Transverse colon (tissue), 4 donors: ENCODE measurements around the gene ZNF319. TPM values are rescaled to one million over a fixed set of nuclear protein-coding genes. Genes with fewer than 3 reads are reported as not detected.

Experiments
- DNase-seq: peaks from one replicate; pipeline ENCODE4 v3.0.0-alpha.2; 2019
- H3K27ac ChIP-seq, 4 donors: fragments of 200-600 bp; sonication (generic); 2 replicates each; pipeline ENCODE4 v1.5.1; 2016 to 2018; ENCODE audit warnings: inconsistent platforms in 4 of 4
- H3K27me3 ChIP-seq: fragments of 200-600 bp; sonication (generic); 2 replicates; pipeline ENCODE4 v1.5.1; 2017; ENCODE audit warnings: inconsistent platforms
- H3K36me3 ChIP-seq, 4 donors: fragments of 200-600 bp; sonication (generic); 2 replicates each; pipeline ENCODE4 v1.5.1; 2017 to 2019; ENCODE audit warnings: inconsistent platforms in 4 of 4
- H3K4me1 ChIP-seq, 4 donors: fragments of 200-600 bp; sonication (generic); 2 replicates each; pipeline ENCODE4 v1.5.1; 2017 to 2020; ENCODE audit warnings: inconsistent platforms in 4 of 4
- H3K4me3 ChIP-seq, 4 donors: fragments of 200-600 bp; sonication (generic); 1 replicate in 1 of 4; 2 replicates in 3 of 4; pipeline versions ENCODE4 v1.5.1 to v1.6.1; 2017 to 2019; ENCODE audit warnings: inconsistent platforms in 4 of 4
- H3K9me3 ChIP-seq, 2 donors: fragments of 200-600 bp; sonication (generic); 2 replicates each; pipeline ENCODE4 v1.5.1; 2017 to 2019; ENCODE audit warnings: inconsistent platforms in 2 of 2
- CTCF ChIP-seq, 5 experiments: fragments of 200-600 bp in 3 of 5; fragments of 450-650 bp in 2 of 5; sonication (generic) in 3 of 5; IDR thresholded peaks; 1 replicate in 2 of 5; 2 replicates in 3 of 5; pipeline ENCODE4 v1.5.1; 2016 to 2017; ENCODE audit warnings: antibody characterized with exemption in 5 of 5, inconsistent platforms in 3 of 5, mild to moderate bottlenecking in 2 of 5, moderate library complexity in 1 of 5
- EP300 ChIP-seq: sonication (generic); formaldehyde crosslinking; IDR thresholded peaks from one replicate; pipeline ENCODE4 v1.6.1; 2017; ENCODE audit warnings: antibody characterized with exemption, low read depth
- POLR2A ChIP-seq: fragments of 450-650 bp; IDR thresholded peaks from one replicate; pipeline ENCODE4 v1.6.1; 2016; ENCODE audit warnings: antibody characterized with exemption, mild to moderate bottlenecking, moderate library complexity
- POLR2AphosphoS5 ChIP-seq, 3 donors: sonication (generic); formaldehyde crosslinking; IDR thresholded peaks; one replicate each; pipeline ENCODE4 v1.6.1; 2016; ENCODE audit warnings: antibody characterized with exemption in 3 of 3
- WGBS, 2 donors: methylation state at CpG; one replicate each; pipeline ENCODE4 v1.1.5; 2018; ENCODE audit warnings: low coverage in 1 of 2; 5-methylcytosine and 5-hydroxymethylcytosine counted together
- in situ Hi-C, 4 donors: fragments of 200-750 bp; cut with MboI; loops; one replicate each; pipeline versions ENCODE4 v1.15.0 to v1.15.1; 2017; ENCODE audit warnings: low sequenced_read_pairs in 3 of 4, low pct_ligation_motif_present in 1 of 4, low pct_unique_long_range_greater_than_20kb in 1 of 4
- intact Hi-C: fragments of 100-400 bp; cut with DNase I; formaldehyde crosslinking; loops from one replicate; pipeline ENCODE4 v1.15.1; 2023; ENCODE audit warnings: low total_unique reads
- total RNA-seq, 4 donors: library from RNA; depleted of rRNA; stranded (reverse); fragments of >200 nt; gene quantifications; one replicate each; pipeline ENCODE4 v1.1.0, GENCODE V29; 2016

ZNF319 gene
- total RNA-seq, 4 donors from 2014 or later, result 6.4 to 11.6 (median 6.5) TPM

DNA sequence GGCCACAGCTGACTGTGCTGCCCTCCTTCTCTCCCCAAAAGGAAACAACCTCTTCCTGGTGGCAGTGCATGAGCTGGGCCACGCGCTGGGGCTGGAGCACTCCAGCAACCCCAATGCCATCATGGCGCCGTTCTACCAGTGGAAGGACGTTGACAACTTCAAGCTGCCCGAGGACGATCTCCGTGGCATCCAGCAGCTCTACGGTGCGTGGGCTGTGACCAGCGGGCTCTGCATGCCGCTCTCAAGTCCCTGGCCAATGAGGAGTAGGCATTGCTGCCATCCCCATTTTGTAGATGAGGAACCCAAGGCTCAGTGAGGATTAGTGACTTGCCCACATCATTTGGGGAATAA lies 40.0 kb upstream of the ZNF319 start:
- no peak for TF ChIP-seq POLR2AphosphoS5 (IDR thresholded peaks at IDR 0.05)
- Histone ChIP-seq H3K27ac (no peak overlapping the region), H3K27me3 (no peaks in the 10 kb centered on the region), H3K9me3 (no peaks in the 10 kb centered on the region), H3K4me1 (no peaks in the 10 kb centered on the region), H3K4me3 (no peak overlapping the region), H3K36me3 (peaks cover 0 to 5% (median 0%) of the 10 kb centered on the region in 4 donors)
- in situ Hi-C loops (no loop called here), intact Hi-C loops (no loop called here)
- DNase-seq, result no peak
- WGBS, 2 donors, result 94 to 100% methylated on average over 2 to 12 of the region's 12 CpGs

- no peak for DNase-seq
- H3K36me3 ChIP-seq, result peaks cover 0 to 5% (median 0%) of the 10 kb centered on the region in 4 donors
Measured at GRCh38 chr16:58039829-58040495, 39.5 kb upstream of the ZNF319 start.

DNA sequence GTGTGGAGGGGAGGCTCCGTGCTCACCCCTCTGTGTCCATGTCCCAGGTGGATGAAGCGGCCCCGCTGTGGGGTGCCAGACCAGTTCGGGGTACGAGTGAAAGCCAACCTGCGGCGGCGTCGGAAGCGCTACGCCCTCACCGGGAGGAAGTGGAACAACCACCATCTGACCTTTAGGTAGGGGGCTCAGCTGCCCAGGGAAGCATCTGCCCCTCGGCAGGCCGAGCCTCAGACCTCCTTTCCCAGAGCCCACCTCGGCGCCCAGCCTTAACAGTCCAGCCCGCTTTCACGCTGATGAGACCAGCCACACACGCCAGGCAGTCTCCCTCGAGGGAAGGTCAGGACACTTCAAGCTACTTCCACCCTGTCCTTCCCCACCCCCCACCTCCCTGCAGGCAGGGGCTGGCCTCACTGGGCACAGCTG lies 37.8 kb upstream of the ZNF319 start:
- Histone ChIP-seq H3K27me3 (no peaks in the 10 kb centered on the region), H3K36me3 (peaks cover 0 to 5% (median 0%) of the 10 kb centered on the region in 4 donors), H3K4me3 (no peak overlapping the region), H3K27ac (no peak overlapping the region), H3K9me3 (no peaks in the 10 kb centered on the region), H3K4me1 (no peaks in the 10 kb centered on the region)
- whole genome bisulfite sequencing, 2 donors, result 93% methylated on average over 19 of the region's 20 CpGs; no CpG with 5 or more reads in 1 of the 2 donors
- DNase-seq, result no peak
- intact Hi-C loops, result no loop called here
- TF ChIP-seq POLR2A (no peak), POLR2AphosphoS5 (IDR thresholded peaks at IDR 0.05) (no peak), EP300 (no peak), CTCF (IDR thresholded peaks at IDR 0.05) (no peak)
- in situ Hi-C loops, result no loop called here

More at GRCh38 chr16:58039829-58040495, 39.5 kb upstream of the ZNF319 start:
- WGBS, 2 donors, result 94% methylated on average over 26 of the region's 26 CpGs; no CpG with 5 or more reads in 1 of the 2 donors
- no peak for TF ChIP-seq POLR2A
- TF ChIP-seq POLR2AphosphoS5 (IDR thresholded peaks at IDR 0.05), result no peak
- in situ Hi-C loops (no loop called here), intact Hi-C loops (no loop called here)
- H3K27me3 ChIP-seq, result no peaks in the 10 kb centered on the region
- H3K4me3 ChIP-seq, result no peak overlapping the region
- H3K9me3 ChIP-seq, result no peaks in the 10 kb centered on the region
- H3K4me1 ChIP-seq, result no peaks in the 10 kb centered on the region
- no peak overlapping the region for H3K27ac ChIP-seq

DNA sequence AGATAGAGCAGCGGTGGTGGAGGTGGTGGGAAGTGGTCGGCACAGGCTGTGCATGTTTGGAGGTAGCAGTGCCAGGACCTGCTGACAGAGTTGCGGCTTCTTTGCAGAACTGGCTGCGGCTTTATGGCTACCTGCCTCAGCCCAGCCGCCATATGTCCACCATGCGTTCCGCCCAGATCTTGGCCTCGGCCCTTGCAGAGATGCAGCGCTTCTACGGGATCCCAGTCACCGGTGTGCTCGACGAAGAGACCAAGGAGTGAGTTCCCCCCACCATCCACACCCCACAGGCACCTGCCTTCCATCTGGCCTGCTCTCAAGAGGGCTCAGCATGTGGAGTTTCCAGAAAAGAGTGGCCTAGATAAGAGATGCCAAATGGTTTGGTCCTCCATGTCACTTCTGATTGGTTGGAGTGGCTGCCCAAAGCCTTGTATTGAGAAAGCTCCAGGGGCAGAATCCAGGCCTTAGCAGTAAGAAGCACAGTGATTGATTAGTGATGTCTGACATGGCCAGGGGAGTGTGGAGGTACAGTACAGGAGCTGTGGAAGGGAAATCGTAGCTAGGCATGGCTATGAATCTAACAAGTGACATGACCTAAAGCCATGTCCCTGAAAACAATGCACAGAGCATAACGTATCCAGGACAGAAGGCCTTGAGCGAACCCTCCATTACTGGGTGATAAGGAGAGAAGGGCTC lies 37.0 kb upstream of the ZNF319 start:
- in situ Hi-C loops (no loop called here), intact Hi-C loops (no loop called here)
- H3K27me3 ChIP-seq, result no peaks in the 10 kb centered on the region
- H3K36me3 ChIP-seq, result peaks cover 0 to 5% (median 0%) of the 10 kb centered on the region in 4 donors
- no peak overlapping the region for H3K4me3 ChIP-seq
- no peaks in the 10 kb centered on the region for H3K4me1 ChIP-seq
- no peak overlapping the region for H3K27ac ChIP-seq
- 87 to 94% methylated on average over 4 to 16 of the region's 16 CpGs for WGBS, 2 donors
- H3K9me3 ChIP-seq, result no peaks in the 10 kb centered on the region
- TF ChIP-seq POLR2A, result no peak
- no peak for TF ChIP-seq POLR2AphosphoS5 (IDR thresholded peaks at IDR 0.05)
- no peak for TF ChIP-seq CTCF (IDR thresholded peaks at IDR 0.05)
- no peak for TF ChIP-seq EP300
- no peak for DNase-seq

DNA sequence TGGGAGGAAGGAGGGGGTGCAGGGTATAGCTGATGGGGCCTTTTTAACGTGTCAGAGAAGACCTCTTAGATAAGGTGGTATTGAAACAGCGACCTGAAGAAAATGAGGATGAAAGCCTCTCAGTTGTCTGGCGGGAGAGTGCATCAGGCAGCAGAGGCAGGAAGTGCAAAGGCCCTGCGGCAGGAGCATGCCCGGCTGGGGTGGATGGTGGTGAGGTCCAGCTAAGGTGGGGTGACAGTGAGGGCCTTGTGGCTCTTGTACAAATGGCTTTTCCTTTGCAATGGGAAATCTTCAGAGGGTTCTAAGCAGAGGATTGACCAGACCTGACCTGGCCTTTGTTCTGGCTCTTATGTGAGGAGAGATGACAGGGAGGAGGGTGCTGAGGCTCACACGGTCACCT lies 36.5 kb upstream of the ZNF319 start:
- Histone ChIP-seq H3K27ac (no peak overlapping the region), H3K9me3 (no peaks in the 10 kb centered on the region), H3K4me1 (no peaks in the 10 kb centered on the region), H3K27me3 (no peaks in the 10 kb centered on the region), H3K4me3 (no peak overlapping the region), H3K36me3 (peaks cover 0 to 5% (median 0%) of the 10 kb centered on the region in 4 donors)
- intact Hi-C loops (no loop called here), in situ Hi-C loops (no loop called here)
- 91 to 100% methylated on average over 1 to 6 of the region's 6 CpGs for WGBS, 2 donors
- no peak for TF ChIP-seq EP300
- no peak for TF ChIP-seq CTCF (IDR thresholded peaks at IDR 0.05)
- TF ChIP-seq POLR2AphosphoS5 (IDR thresholded peaks at IDR 0.05), result no peak
- no peak for TF ChIP-seq POLR2A
- no peak for DNase-seq
